MM.1S (cell line): Measurements from ENCODE around the gene POLR2M.

Source experiments
- DNase-seq: peaks from one replicate; pipeline ENCODE4 v3.0.0-alpha.2; 2015
- H2AFZ ChIP-seq: fragments of 300-600 bp; sonication (generic); 2 replicates; pipeline ENCODE4 v1.6.0; 2016; ENCODE audit warnings: antibody characterized with exemption, low read length
- H3F3A ChIP-seq: fragments of 300-600 bp; sonication (generic); 2 replicates; pipeline ENCODE4 v1.6.1; 2016; ENCODE audit warnings: mild to moderate bottlenecking, antibody characterized with exemption, low read length, moderate library complexity, mixed read lengths; ENCODE audit not compliant: insufficient read depth
- H3K27ac ChIP-seq: fragments of 300-600 bp; sonication (generic); 2 replicates; pipeline ENCODE4 v1.5.1; 2016; ENCODE audit warnings: mild to moderate bottlenecking, low read length
- H3K27me3 ChIP-seq: fragments of 300-600 bp; sonication (generic); replicated peaks from 2 replicates; pipeline ENCODE4 v1.6.0; 2016; ENCODE audit warnings: low read length; ENCODE audit not compliant: insufficient read depth
- H3K36me3 ChIP-seq: fragments of 300-600 bp; sonication (generic); replicated peaks from 2 replicates; pipeline ENCODE4 v1.6.1; 2016; ENCODE audit warnings: mild to moderate bottlenecking, low read length, mixed read lengths; ENCODE audit not compliant: insufficient read depth
- H3K4me1 ChIP-seq: fragments of 300-600 bp; sonication (generic); 2 replicates; pipeline ENCODE4 v1.6.1; 2016; ENCODE audit warnings: low read length, mixed read lengths
- H3K4me2 ChIP-seq: fragments of 300-600 bp; sonication (generic); 2 replicates; pipeline ENCODE4 v1.6.0; 2016; ENCODE audit warnings: low read depth, low read length
- H3K4me3 ChIP-seq: fragments of 300-600 bp; sonication (generic); 2 replicates; pipeline ENCODE4 v1.5.1; 2016; ENCODE audit warnings: low read length, mixed read lengths
- H3K79me2 ChIP-seq: fragments of 300-600 bp; sonication (generic); 2 replicates; pipeline ENCODE4 v1.6.1; 2016; ENCODE audit warnings: mixed run types, low read length, mixed read lengths
- H3K9ac ChIP-seq: fragments of 300-600 bp; sonication (generic); 2 replicates; pipeline ENCODE4 v1.6.1; 2016; ENCODE audit warnings: low read length, mixed read lengths
- H3K9me2 ChIP-seq: fragments of 300-600 bp; sonication (generic); replicated peaks from 2 replicates; pipeline ENCODE4 v1.6.1; 2016; ENCODE audit warnings: mild to moderate bottlenecking, low read length, mixed read lengths; ENCODE audit not compliant: insufficient read depth
- H3K9me3 ChIP-seq: fragments of 300-600 bp; sonication (generic); replicated peaks from 2 replicates; pipeline ENCODE4 v1.6.1; 2016; ENCODE audit warnings: mild to moderate bottlenecking, low read length, mixed read lengths; ENCODE audit not compliant: insufficient read depth
- H4K20me1 ChIP-seq: fragments of 300-600 bp; sonication (generic); 2 replicates; pipeline ENCODE4 v1.6.1; 2016; ENCODE audit warnings: mild to moderate bottlenecking, low read length, moderate library complexity, mixed read lengths; ENCODE audit not compliant: insufficient read depth
- EZH2 ChIP-seq: fragments of 300-600 bp; sonication (generic); optimal IDR thresholded peaks from 2 replicates; pipeline ENCODE3; 2017; ENCODE audit warnings: low read depth, mild to moderate bottlenecking, antibody characterized with exemption, low read length, mixed read lengths
- EZH2phosphoT487 ChIP-seq: fragments of 300-600 bp; sonication (generic); IDR thresholded peaks from 2 replicates; pipeline ENCODE4 v1.6.1; 2018; ENCODE audit warnings: antibody characterized with exemption, low read length

Gene POLR2M

GRCh38 chr15:57763176-57763964 is 56.9 kb downstream of the POLR2M start:
- H3K27me3 ChIP-seq, result no peaks in the 10 kb centered on the region
- no peaks in the 10 kb centered on the region for H3F3A ChIP-seq
- peaks cover 13% of the 10 kb centered on the region for H3K4me1 ChIP-seq
- no peaks in the 10 kb centered on the region for H3K9me3 ChIP-seq
- H3K27ac ChIP-seq, result no peak overlapping the region
- no peak overlapping the region for H3K4me3 ChIP-seq
- no peak overlapping the region for H3K4me2 ChIP-seq
- H3K79me2 ChIP-seq, result no peaks in the 10 kb centered on the region
- no peaks in the 10 kb centered on the region for H4K20me1 ChIP-seq
- TF ChIP-seq EZH2phosphoT487, result no peak
- no peak for TF ChIP-seq EZH2
- no peak overlapping the region for H3K9ac ChIP-seq
- no peak overlapping the region for H2AFZ ChIP-seq
- H3K36me3 ChIP-seq, result no peaks in the 10 kb centered on the region
- no peak for DNase-seq
- no peaks in the 10 kb centered on the region for H3K9me2 ChIP-seq
